Measurements from ENCODE around the gene ANKRD44. TPM values are rescaled to one million over a fixed set of nuclear protein-coding genes. Genes with fewer than 3 reads are reported as not detected.
A peak's percentile ranks its signal among the peaks of the same experiment; 100 is the strongest.

ANKRD44 gene
- total RNA-seq, 2 donors from 2014 or later, result 131 to 154 TPM

DNA sequence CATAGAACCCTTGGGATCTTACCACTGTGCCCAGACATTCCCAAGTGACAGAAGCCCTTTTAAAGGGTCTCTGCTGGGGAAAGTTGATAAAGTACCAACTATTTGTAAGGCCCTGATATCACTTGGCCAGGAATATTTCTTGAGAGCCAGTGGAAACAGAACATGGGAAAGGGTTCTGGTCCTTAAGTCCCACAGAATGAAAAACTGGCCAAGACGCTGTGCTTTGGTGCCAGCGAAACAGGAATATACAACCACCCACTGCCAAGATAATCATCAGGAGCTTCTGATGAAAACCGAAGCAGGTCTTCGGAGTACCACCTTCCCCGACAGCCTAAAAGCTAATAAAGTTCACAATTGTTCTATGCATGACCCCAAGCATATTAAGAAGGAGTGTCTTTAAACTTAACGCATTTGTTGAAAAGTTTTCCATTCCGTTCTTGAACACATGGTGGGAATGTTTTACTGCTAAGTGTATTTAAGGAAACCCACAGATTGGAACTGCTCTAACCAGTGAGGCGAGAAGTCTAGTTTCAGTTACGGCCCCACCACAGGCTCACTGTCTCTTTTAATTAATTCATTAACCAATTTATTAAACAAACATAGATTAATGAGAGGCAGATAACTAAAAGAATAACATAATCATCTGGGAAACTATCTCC, 152.6 kb downstream of the ANKRD44 start:
- Mint-ChIP-seq H3K4me1 (peaks cover 57% of the 10 kb centered on the region), H3K27me3 (no peaks in the 10 kb centered on the region), H3K9me3 (no peaks in the 10 kb centered on the region), H3K4me3 (peak overlapping the region; percentile 72), H3K27ac (peak overlapping the region; percentile 88), H3K36me3 (ENCODE audit: low read depth) (peaks cover 20% of the 10 kb centered on the region)
- no peak for ATAC-seq (replicated peaks)

GRCh38 chr2:197156771-197157170, 153.8 kb downstream of the ANKRD44 start:
- H3K27me3 Mint-ChIP-seq, result no peaks in the 10 kb centered on the region
- H3K9me3 Mint-ChIP-seq, result no peaks in the 10 kb centered on the region
- no peak for ATAC-seq (replicated peaks)
- peaks cover 58% of the 10 kb centered on the region for H3K4me1 Mint-ChIP-seq
- H3K4me3 Mint-ChIP-seq, result no peak overlapping the region
- H3K36me3 Mint-ChIP-seq (ENCODE audit: low read depth), result peaks cover 20% of the 10 kb centered on the region
- peak overlapping the region; percentile 34 for H3K27ac Mint-ChIP-seq

GRCh38 chr2:197152451-197153228, 157.9 kb downstream of the ANKRD44 start:
- H3K27me3 Mint-ChIP-seq, result no peaks in the 10 kb centered on the region
- H3K4me3 Mint-ChIP-seq, result peak overlapping the region; percentile 54
- H3K9me3 Mint-ChIP-seq, result peaks cover 4% of the 10 kb centered on the region
- peaks cover 8% of the 10 kb centered on the region for H3K36me3 Mint-ChIP-seq (ENCODE audit: low read depth)
- peak; percentile 22 for ATAC-seq (replicated peaks)
- peak overlapping the region; percentile 71 for H3K27ac Mint-ChIP-seq
- peaks cover 57% of the 10 kb centered on the region for H3K4me1 Mint-ChIP-seq

DNA sequence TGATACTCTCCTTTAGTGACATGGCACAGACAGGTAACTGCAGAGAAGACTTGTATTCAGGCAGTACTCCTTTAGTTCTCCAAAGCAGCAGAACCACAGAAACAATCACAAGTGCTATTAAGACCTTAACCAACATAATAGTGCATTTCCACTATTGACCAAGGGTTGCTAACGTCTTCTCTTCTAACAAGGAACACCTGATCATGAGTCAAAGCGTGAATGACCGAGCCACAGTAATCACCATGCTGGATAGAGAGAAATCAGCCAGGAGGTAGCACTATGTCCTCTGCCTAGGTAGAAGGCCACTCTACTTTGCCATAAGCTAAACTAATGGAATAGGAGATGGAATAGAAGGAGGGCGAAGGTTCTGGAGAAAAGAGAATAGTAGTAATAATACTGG, 161.0 kb downstream of the ANKRD44 start:
- H3K4me1 Mint-ChIP-seq, result peaks cover 69% of the 10 kb centered on the region
- H3K4me3 Mint-ChIP-seq, result peak overlapping the region; percentile 14
- peak overlapping the region; percentile 67 for H3K27ac Mint-ChIP-seq
- peaks cover 25% of the 10 kb centered on the region for H3K36me3 Mint-ChIP-seq (ENCODE audit: low read depth)
- peaks cover 4% of the 10 kb centered on the region for H3K9me3 Mint-ChIP-seq
- ATAC-seq (replicated peaks), result peak; percentile 50
- H3K27me3 Mint-ChIP-seq, result no peaks in the 10 kb centered on the region

GRCh38 chr2:197148401-197148800, 162.2 kb downstream of the ANKRD44 start:
- H3K4me3 Mint-ChIP-seq, result no peak overlapping the region
- no peak for ATAC-seq (replicated peaks)
- H3K36me3 Mint-ChIP-seq (ENCODE audit: low read depth), result peaks cover 33% of the 10 kb centered on the region
- H3K4me1 Mint-ChIP-seq, result peaks cover 64% of the 10 kb centered on the region
- no peaks in the 10 kb centered on the region for H3K27me3 Mint-ChIP-seq
- peaks cover 4% of the 10 kb centered on the region for H3K9me3 Mint-ChIP-seq
- no peak overlapping the region for H3K27ac Mint-ChIP-seq

DNA sequence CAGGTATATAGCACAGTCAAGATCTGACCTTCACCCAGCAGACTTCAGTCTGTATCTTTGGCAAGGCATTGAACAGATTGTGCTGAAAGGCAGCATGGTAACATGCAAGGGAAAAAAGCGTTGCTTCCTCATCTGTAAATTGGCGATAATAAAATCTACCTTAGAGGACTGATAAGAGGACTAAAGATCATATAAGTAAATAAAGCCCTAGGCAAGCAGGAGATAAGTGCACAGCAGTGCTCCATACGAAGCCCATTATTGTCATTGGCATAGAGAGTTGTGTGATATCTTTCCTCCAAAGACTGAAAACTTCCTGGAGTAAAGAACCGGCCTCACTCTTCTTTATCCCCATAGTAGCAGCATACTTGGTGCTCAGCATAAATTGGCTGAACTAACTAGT, 162.6 kb downstream of the ANKRD44 start:
- no peak overlapping the region for H3K4me3 Mint-ChIP-seq
- no peak for ATAC-seq (replicated peaks)
- peak overlapping the region; percentile 55 for H3K27ac Mint-ChIP-seq
- no peaks in the 10 kb centered on the region for H3K27me3 Mint-ChIP-seq
- peaks cover 4% of the 10 kb centered on the region for H3K9me3 Mint-ChIP-seq
- H3K36me3 Mint-ChIP-seq (ENCODE audit: low read depth), result peaks cover 38% of the 10 kb centered on the region
- H3K4me1 Mint-ChIP-seq, result peaks cover 59% of the 10 kb centered on the region

DNA sequence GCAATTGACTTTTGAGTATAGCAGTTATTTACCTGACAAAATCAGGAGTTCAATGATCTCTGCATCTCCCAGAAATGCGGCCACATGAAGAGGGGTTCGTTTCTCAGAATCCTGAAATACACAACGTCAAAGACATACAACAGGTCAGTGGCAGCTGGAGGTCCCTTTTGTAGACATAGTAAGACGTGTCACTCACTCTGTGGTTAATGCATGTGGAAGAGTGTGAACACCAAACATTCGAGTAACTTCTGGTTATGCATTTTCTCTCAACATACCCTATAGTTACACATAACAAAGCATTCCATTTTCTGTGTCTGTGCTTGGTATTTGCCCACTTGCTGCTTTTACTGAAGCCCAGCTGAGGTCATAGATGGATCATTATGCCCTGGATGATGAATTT, 163.6 kb downstream of the ANKRD44 start:
- Mint-ChIP-seq H3K9me3 (peaks cover 4% of the 10 kb centered on the region), H3K27ac (peak overlapping the region; percentile 55), H3K27me3 (no peaks in the 10 kb centered on the region), H3K4me1 (peaks cover 52% of the 10 kb centered on the region), H3K36me3 (ENCODE audit: low read depth) (peaks cover 47% of the 10 kb centered on the region), H3K4me3 (no peak overlapping the region)
- ATAC-seq (replicated peaks), result no peak

GRCh38 chr2:197145471-197146056, 165.0 kb downstream of the ANKRD44 start:
- no peaks in the 10 kb centered on the region for H3K9me3 Mint-ChIP-seq
- H3K4me3 Mint-ChIP-seq, result no peak overlapping the region
- H3K36me3 Mint-ChIP-seq (ENCODE audit: low read depth), result peaks cover 54% of the 10 kb centered on the region

GRCh38 chr2:197144183-197144582, 166.4 kb downstream of the ANKRD44 start:
- no peaks in the 10 kb centered on the region for H3K9me3 Mint-ChIP-seq
- no peak for ATAC-seq (replicated peaks)
- H3K27me3 Mint-ChIP-seq, result no peaks in the 10 kb centered on the region
- peak overlapping the region; percentile 13 for H3K27ac Mint-ChIP-seq
- H3K4me3 Mint-ChIP-seq, result no peak overlapping the region
- peaks cover 54% of the 10 kb centered on the region for H3K36me3 Mint-ChIP-seq (ENCODE audit: low read depth)
- H3K4me1 Mint-ChIP-seq, result peaks cover 39% of the 10 kb centered on the region

More at GRCh38 chr2:197145471-197146056, 165.0 kb downstream of the ANKRD44 start:
- H3K27me3 Mint-ChIP-seq, result no peaks in the 10 kb centered on the region
- H3K27ac Mint-ChIP-seq, result peak overlapping the region; percentile 69
- H3K4me1 Mint-ChIP-seq, result peaks cover 45% of the 10 kb centered on the region
- ATAC-seq (replicated peaks), result peak; percentile 62

DNA sequence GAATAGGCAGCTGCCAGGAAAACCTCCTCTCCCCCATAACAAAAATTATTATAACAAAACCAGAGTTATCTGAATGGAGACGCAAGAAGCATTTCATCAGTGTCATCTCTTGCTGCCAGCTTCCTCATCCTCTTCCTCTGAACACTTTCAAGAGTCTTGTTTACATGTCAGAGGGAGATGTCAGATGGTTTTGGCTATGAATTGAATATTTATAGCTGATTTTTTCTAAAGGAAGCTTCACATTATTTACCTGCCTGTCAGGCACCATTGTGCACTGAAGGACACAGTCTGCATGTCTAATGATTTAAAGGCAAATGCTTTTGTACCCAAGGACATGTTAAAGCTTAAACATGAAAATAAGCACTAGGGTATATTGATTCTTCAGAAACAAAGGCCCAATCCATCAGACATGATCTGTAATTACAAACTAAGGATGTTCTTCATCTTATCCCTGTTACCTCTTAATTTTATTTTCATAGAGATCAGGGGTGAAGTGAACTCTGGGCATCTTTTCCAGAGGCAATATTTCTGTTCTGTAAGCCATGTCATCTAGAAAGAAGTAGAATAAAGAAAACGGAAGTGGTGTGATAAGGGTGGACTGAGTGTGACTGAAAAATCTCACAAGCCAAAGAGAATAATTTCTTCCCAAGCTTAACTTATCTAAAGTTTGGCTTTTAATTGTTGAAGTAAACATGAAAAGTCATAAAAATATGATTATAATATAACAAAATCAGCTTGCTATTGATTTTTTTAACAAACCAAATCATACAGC, 168.7 kb downstream of the ANKRD44 start:
- Mint-ChIP-seq H3K4me3 (peak overlapping the region; percentile 23), H3K9me3 (no peaks in the 10 kb centered on the region), H3K36me3 (ENCODE audit: low read depth) (peaks cover 52% of the 10 kb centered on the region)

DNA sequence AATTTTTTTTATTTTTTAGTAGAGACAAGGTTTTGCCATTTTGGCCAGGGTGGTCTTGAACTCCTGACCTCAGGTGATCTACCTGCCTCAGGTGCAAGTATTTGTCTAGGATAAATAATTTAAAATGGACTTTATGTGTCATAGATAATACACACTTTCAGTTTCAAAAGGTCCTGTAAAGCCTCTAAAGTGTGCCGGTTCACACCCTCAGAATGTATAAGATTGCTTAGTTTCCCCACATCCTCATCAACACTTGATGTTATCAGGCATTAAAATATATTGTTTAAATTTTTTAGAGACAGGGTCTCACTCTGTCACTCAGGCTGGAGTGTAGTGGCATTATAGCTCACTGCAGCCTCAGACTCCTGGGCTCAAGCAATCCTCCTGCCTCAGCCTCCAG, 170.5 kb downstream of the ANKRD44 start:
- ATAC-seq (replicated peaks), result no peak
- Mint-ChIP-seq H3K27ac (no peak overlapping the region), H3K36me3 (ENCODE audit: low read depth) (peaks cover 57% of the 10 kb centered on the region), H3K4me3 (peak overlapping the region; percentile 17), H3K4me1 (peaks cover 52% of the 10 kb centered on the region), H3K27me3 (no peaks in the 10 kb centered on the region), H3K9me3 (no peaks in the 10 kb centered on the region)

More for the DNA sequence above, 168.7 kb downstream of the ANKRD44 start:
- H3K27ac Mint-ChIP-seq, result peak overlapping the region; percentile 59
- H3K4me1 Mint-ChIP-seq, result peaks cover 46% of the 10 kb centered on the region
- H3K27me3 Mint-ChIP-seq, result no peaks in the 10 kb centered on the region
- no peak for ATAC-seq (replicated peaks)

DNA sequence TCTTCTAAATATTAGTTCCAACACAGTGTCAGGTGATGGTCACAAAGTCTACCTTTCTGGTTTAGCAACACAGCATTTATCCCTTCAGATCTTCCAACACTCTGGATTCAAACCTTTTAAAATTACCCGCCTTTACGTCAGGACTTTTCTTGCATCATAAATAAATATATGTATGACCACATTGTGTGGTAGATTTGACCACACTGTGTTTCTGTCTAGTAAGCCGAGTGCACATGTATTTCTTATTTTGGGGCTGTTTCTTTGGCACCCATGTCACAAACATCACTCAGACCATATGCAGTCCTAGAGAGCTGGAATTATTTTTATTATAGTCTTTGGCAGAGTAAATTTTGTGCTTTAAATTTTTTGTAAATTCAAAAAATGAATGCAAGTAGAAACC, 172.1 kb downstream of the ANKRD44 start:
- no peaks in the 10 kb centered on the region for H3K27me3 Mint-ChIP-seq
- H3K4me3 Mint-ChIP-seq, result peak overlapping the region; percentile 75
- peaks cover 60% of the 10 kb centered on the region for H3K36me3 Mint-ChIP-seq (ENCODE audit: low read depth)
- no peak for ATAC-seq (replicated peaks)
- no peaks in the 10 kb centered on the region for H3K9me3 Mint-ChIP-seq
- H3K4me1 Mint-ChIP-seq, result peaks cover 59% of the 10 kb centered on the region
- peak overlapping the region; percentile 89 for H3K27ac Mint-ChIP-seq

- no peaks in the 10 kb centered on the region for H3K9me3 Mint-ChIP-seq
- no peaks in the 10 kb centered on the region for H3K27me3 Mint-ChIP-seq
- H3K4me3 Mint-ChIP-seq, result peak overlapping the region; percentile 75
- H3K4me1 Mint-ChIP-seq, result peaks cover 64% of the 10 kb centered on the region
- ATAC-seq (replicated peaks), result peak; percentile 64
- H3K36me3 Mint-ChIP-seq (ENCODE audit: low read depth), result peaks cover 60% of the 10 kb centered on the region
- H3K27ac Mint-ChIP-seq, result peak overlapping the region; percentile 89
Observed at GRCh38 chr2:197137826-197138477, 172.6 kb downstream of the ANKRD44 start.

DNA sequence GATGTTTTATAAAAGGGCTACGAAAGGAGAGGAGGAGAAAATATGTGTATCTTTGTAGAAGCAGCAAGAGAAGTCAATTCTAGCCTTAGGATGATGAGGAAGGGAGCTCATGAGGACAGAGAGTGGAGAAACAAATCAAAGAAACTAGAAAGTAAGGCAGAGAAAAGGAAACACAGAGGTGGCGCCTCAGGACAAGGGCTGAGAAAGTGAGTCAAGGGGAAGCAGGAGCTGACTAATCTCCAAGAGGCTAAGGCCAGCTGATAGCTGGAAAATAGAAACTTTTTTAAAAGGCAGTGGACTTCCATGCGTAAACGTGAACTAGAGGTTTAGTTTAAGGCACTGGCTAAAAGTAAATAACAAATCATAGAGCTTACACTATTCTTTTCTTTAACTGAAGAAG, 173.3 kb downstream of the ANKRD44 start:
- Mint-ChIP-seq H3K27me3 (no peaks in the 10 kb centered on the region), H3K36me3 (ENCODE audit: low read depth) (peaks cover 58% of the 10 kb centered on the region), H3K27ac (peak overlapping the region; percentile 89), H3K4me3 (peak overlapping the region; percentile 75), H3K4me1 (peaks cover 68% of the 10 kb centered on the region), H3K9me3 (no peaks in the 10 kb centered on the region)
- ATAC-seq (replicated peaks), result peak; percentile 88

Data from activated T-helper 17 cell treated with anti-CD3 and anti-CD28 coated beads, Interleukin-2, amount 50 U/mL, for 72 hours (primary cell).